K562 (cell line): ENCODE data around the gene EDEM1. TPM values are rescaled to one million over a fixed set of nuclear protein-coding genes. Genes with fewer than 3 reads are reported as not detected.
A peak's percentile ranks its signal among the peaks of the same experiment; 100 is the strongest.

ENCODE experiments used
- ATAC-seq: fragments of 200-7000 bp; cut with Tn5 transposase; 3 replicates; pipeline ENCODE4 v1.9.1; 2020; ENCODE audit warnings: moderate library complexity
- BruUV-seq: library from RNA; stranded (reverse); fragments of 400-500 nt; replicated peaks from 2 replicates; lab custom pipeline; 2021; lab: Mats Ljungman, UMichigan
- CTCF ChIA-PET: fragments of 300-600 bp; formaldehyde crosslinking; extraction: SDS; loops from one replicate; lab custom pipeline; 2021; ENCODE audit warnings: low intra/inter-chr PET ratio; lab: Yijun Ruan, JAX
- POLR2A ChIA-PET: fragments of 300-600, 350-650 bp; sonication (Branson Sonifier 250); formaldehyde crosslinking; extraction: SDS; loops from one replicate; lab custom pipeline; 2021; ENCODE audit warnings: antibody characterized with exemption, inconsistent platforms; lab: Yijun Ruan, JAX
- DNase-seq, 4 experiments: peaks; one replicate each; pipeline versions ENCODE4 v3.0.0 to v3.0.0-alpha.2; 2011 to 2018; ENCODE audit warnings: low spot score in 3 of 4, mixed read lengths in 3 of 4; ENCODE audit errors: extremely low read depth in 1 of 4
- FAIRE-seq: peaks from 2 replicates; lab custom pipeline; 2011; peaks lifted over from hg19 to GRCh38; lab: Jason Lieb, UNC
- H2AFZ ChIP-seq: 2 replicates; pipeline ENCODE4 v1.6.0; 2011; ENCODE audit warnings: low read depth, low read length, control low read depth, inconsistent platforms
- H3K27ac ChIP-seq: fragments of 200-600 bp; 3 replicates; pipeline ENCODE4 v1.8.0; 2011; ENCODE audit warnings: low read depth, mild to moderate bottlenecking, control low read depth, inconsistent platforms, low read length, moderate library complexity, mixed read lengths; ENCODE audit errors: extremely low read depth
- H3K27me3 ChIP-seq, 2 experiments: fragments of 300-600 bp in 1 of 2; 2 replicates in 1 of 2; 3 replicates in 1 of 2; pipeline versions ENCODE4 v1.6.0 to v1.8.0; 2011; ENCODE audit warnings: inconsistent platforms in 2 of 2, low read length in 2 of 2, mild to moderate bottlenecking in 1 of 2, mixed read lengths in 1 of 2, moderate library complexity in 1 of 2; ENCODE audit not compliant: control insufficient read depth in 2 of 2, insufficient read depth in 2 of 2
- H3K36me3 ChIP-seq: fragments of 300-600 bp; 3 replicates; pipeline ENCODE4 v1.8.0; 2011; ENCODE audit warnings: mild to moderate bottlenecking, low read length, inconsistent platforms; ENCODE audit not compliant: control insufficient read depth, insufficient read depth
- H3K4me1 ChIP-seq, 2 experiments: fragments of 200-600 bp in 1 of 2; replicated peaks in 1 of 2; 2 replicates in 1 of 2; 3 replicates in 1 of 2; pipeline versions ENCODE4 v1.5.1 to v1.8.0; 2011; ENCODE audit warnings: inconsistent platforms in 2 of 2, low read length in 2 of 2, mild to moderate bottlenecking in 1 of 2, mixed read lengths in 1 of 2, moderate library complexity in 1 of 2; ENCODE audit not compliant: control insufficient read depth in 2 of 2, insufficient read depth in 2 of 2
- H3K4me2 ChIP-seq: 2 replicates; pipeline ENCODE4 v1.6.1; 2011; ENCODE audit warnings: low read length, control low read depth, inconsistent platforms, mixed read lengths; ENCODE audit not compliant: insufficient read depth
- H3K4me3 ChIP-seq: fragments of 200-600 bp; sonication (generic), shearing (Covaris generic); 2 replicates; pipeline ENCODE4 v1.5.1; 2016; ENCODE audit warnings: control low read depth, inconsistent platforms
- H3K79me2 ChIP-seq: fragments of 200-600 bp; 3 replicates; pipeline ENCODE4 v1.8.0; 2011; ENCODE audit warnings: low read length, inconsistent platforms; ENCODE audit not compliant: control insufficient read depth, insufficient read depth
- H3K9ac ChIP-seq, 2 experiments: 2 replicates each; pipeline versions ENCODE4 v1.6.0 to v1.6.1; 2011; ENCODE audit warnings: low read depth in 2 of 2, low read length in 2 of 2, control low read depth in 1 of 2, inconsistent platforms in 1 of 2, mild to moderate bottlenecking in 1 of 2, mixed read lengths in 1 of 2; ENCODE audit not compliant: insufficient read depth in 1 of 2
- H3K9me1 ChIP-seq: one replicate; pipeline ENCODE4 v1.6.0; 2011; ENCODE audit warnings: inconsistent platforms, mild to moderate bottlenecking, low read length, moderate library complexity; ENCODE audit not compliant: control insufficient read depth, insufficient read depth
- H3K9me3 ChIP-seq: replicated peaks from 2 replicates; pipeline ENCODE4 v1.5.1; 2011; ENCODE audit warnings: low read depth, low read length, inconsistent platforms; ENCODE audit not compliant: control insufficient read depth, insufficient read depth
- H4K20me1 ChIP-seq: replicated peaks from 2 replicates; pipeline ENCODE4 v1.6.1; 2011; ENCODE audit warnings: low read length, inconsistent platforms, mixed read lengths; ENCODE audit not compliant: control insufficient read depth, insufficient read depth
- ELK3 ChIP-seq: fragments of 450-650 bp; formaldehyde crosslinking; IDR thresholded peaks from 2 replicates; pipeline ENCODE4 v1.4.0; 2020; ENCODE audit warnings: mild to moderate bottlenecking
- RAD51 ChIP-seq: fragments of 450-650 bp; IDR thresholded peaks from 2 replicates; pipeline ENCODE4 v1.7.1; 2016; ENCODE audit warnings: low read depth, mild to moderate bottlenecking, borderline replicate concordance
- SFPQ ChIP-seq: fragments of 200-400 bp; formaldehyde crosslinking; IDR thresholded peaks from 2 replicates; pipeline ENCODE4 v1.6.1; 2017; ENCODE audit warnings: mild to moderate bottlenecking, low read depth, low read length, moderate library complexity
- TOE1 ChIP-seq, 2 experiments: fragments of 450-650 bp in 1 of 2; sonication (generic) in 1 of 2; formaldehyde crosslinking in 1 of 2; IDR thresholded peaks; 2 replicates each; pipeline versions ENCODE4 v1.7.1 to v1.8.0; 2016 to 2022; ENCODE audit warnings: borderline replicate concordance in 2 of 2, mild to moderate bottlenecking in 2 of 2, antibody characterized with exemption in 1 of 2, inconsistent platforms in 1 of 2, low read depth in 1 of 2, missing genetic modification reagents in 1 of 2, moderate library complexity in 1 of 2
- ZFP1 ChIP-seq: fragments of 450-650 bp; formaldehyde crosslinking; IDR thresholded peaks from 2 replicates; pipeline ENCODE4 v1.4.0; 2020; ENCODE audit warnings: mild to moderate bottlenecking, mixed read lengths
- WGBS: fragments of 100-300 bp; shearing (Covaris generic); methylation state at CpG from one replicate; pipeline ENCODE4 v1.1.6; 2016; ENCODE audit warnings: low coverage, mixed read lengths; ENCODE audit not compliant: insufficient coverage; ENCODE audit errors: missing lambda C conversion rate; 5-methylcytosine and 5-hydroxymethylcytosine counted together
- in situ Hi-C: fragments of 300-500 bp; cut with MboI; formaldehyde crosslinking; loops from 4 replicates; pipeline ENCODE4 v1.15.0; 2018; ENCODE audit warnings: inconsistent platforms, mixed read lengths
- intact Hi-C: fragments of 100-400 bp; cut with micrococcal nuclease; formaldehyde crosslinking; loops from 2 replicates; pipeline ENCODE4 v1.14.2; 2022
- polyA plus RNA-seq, 8 experiments: library from polyadenylated mRNA; depleted of rRNA in 4 of 8; stranded (reverse) in 5 of 8; unstranded in 3 of 8; fragments of >200 nt; fragmentation: Nextera tagmentation in 2 of 8; fragmentation: Illumina TruSeq in 1 of 8; extraction: Ambion mirVana in 2 of 8; extraction: Trizol in 1 of 8; gene quantifications; 2 replicates each; pipeline versions ENCODE4 v1.2.1 to v1.2.3, GENCODE V29; 2011 to 2014; ENCODE audit warnings: inconsistent platforms in 1 of 8, missing spikeins in 1 of 8
- total RNA-seq, 7 experiments: library from RNA; depleted of rRNA in 6 of 7; stranded (reverse); fragments of >200 nt in 6 of 7; fragmentation: Illumina TruSeq in 2 of 7; extraction: Trizol in 2 of 7; gene quantifications; 2 replicates each; pipeline versions ENCODE4 v1.2.1 to v1.2.3, GENCODE V29; 2011 to 2021; ENCODE audit warnings: low replicate concordance in 1 of 7
- TF ChIP-seq, protein P1 (sequence below): fragments of 450-650 bp; formaldehyde crosslinking; IDR thresholded peaks from 2 replicates; pipeline ENCODE4 v1.4.0; 2020; ENCODE audit warnings: mild to moderate bottlenecking, mixed read lengths

EDEM1 gene
- total and polyA plus RNA-seq, 9 of the 15 experiments (the other 6 are each of a cell fraction or from before 2014, with no cell fraction given), result 6.2 to 36.7 (median 14.3) TPM

GRCh38 chr3:5166846-5167245 lies 20.7 kb upstream of the EDEM1 start:
- no peak for FAIRE-seq
- POLR2A ChIA-PET, result interaction anchor here (1.4 to 2.8 kb wide), 5 partner anchors 9 to 43 kb away, joined by 5 to 17 read pairs (median 7); no protein-coding TSS in a partner anchor
- 43% methylated on average over 2 of the region's 2 CpGs for WGBS
- H2AFZ ChIP-seq, result no peak overlapping the region
- H3K79me2 ChIP-seq, result peaks cover 86% of the 10 kb centered on the region
- H3K9me3 ChIP-seq, result no peaks in the 10 kb centered on the region
- intact Hi-C loops (no loop called here), in situ Hi-C loops (no loop called here)
- no peak for DNase-seq
- no peaks in the 10 kb centered on the region for H3K9me1 ChIP-seq
- no peak for ATAC-seq
- peaks cover 0 to 19% of the 10 kb centered on the region in 2 experiments; a peak in 3 of 5 replicates for H3K4me1 ChIP-seq
- peaks cover 9% of the 10 kb centered on the region; the same call in 1 of the 2 replicates for H4K20me1 ChIP-seq
- H3K36me3 ChIP-seq, result peaks cover 16% of the 10 kb centered on the region; the same call in 2 of the 3 replicates
- H3K27me3 ChIP-seq, result no peaks in the 10 kb centered on the region
- no TSS peak for BruUV-seq
- H3K9ac ChIP-seq, result no peak overlapping the region
- no peak overlapping the region for H3K4me3 ChIP-seq
- H3K4me2 ChIP-seq, result no peak overlapping the region
- TF ChIP-seq TOE1 (IDR thresholded peaks at IDR 0.05; ENCODE audit: borderline replicate concordance) (peak; percentile 71; the same call in 1 of the 2 replicates), TOE1 (CRISPR knock-in tag; IDR thresholded peaks at IDR 0.05; ENCODE audit: borderline replicate concordance, low read depth) (no peak), RAD51 (peak; percentile 43), ZFP1 (CRISPR knock-in tag) (no peak), SFPQ (no peak), ELK3 (CRISPR knock-in tag) (no peak)
- TF ChIP-seq, protein P1, sequence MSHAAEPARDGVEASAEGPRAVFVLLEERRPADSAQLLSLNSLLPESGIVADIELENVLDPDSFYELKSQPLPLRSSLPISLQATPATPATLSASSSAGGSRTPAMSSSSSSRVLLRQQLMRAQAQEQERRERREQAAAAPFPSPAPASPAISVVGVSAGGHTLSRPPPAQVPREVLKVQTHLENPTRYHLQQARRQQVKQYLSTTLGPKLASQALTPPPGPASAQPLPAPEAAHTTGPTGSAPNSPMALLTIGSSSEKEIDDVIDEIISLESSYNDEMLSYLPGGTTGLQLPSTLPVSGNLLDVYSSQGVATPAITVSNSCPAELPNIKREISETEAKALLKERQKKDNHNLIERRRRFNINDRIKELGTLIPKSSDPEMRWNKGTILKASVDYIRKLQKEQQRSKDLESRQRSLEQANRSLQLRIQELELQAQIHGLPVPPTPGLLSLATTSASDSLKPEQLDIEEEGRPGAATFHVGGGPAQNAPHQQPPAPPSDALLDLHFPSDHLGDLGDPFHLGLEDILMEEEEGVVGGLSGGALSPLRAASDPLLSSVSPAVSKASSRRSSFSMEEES (CRISPR knock-in tag), result peak; percentile 91
- H3K27ac ChIP-seq, result no peak overlapping the region
- CTCF ChIA-PET, result no interaction called here
